ENCODE data around the gene KCND3.

KCND3 gene

GRCh38 chr1:111837393-111837792 lies 152.1 kb downstream of the KCND3 start:
- no peak for DNase-seq

DNA sequence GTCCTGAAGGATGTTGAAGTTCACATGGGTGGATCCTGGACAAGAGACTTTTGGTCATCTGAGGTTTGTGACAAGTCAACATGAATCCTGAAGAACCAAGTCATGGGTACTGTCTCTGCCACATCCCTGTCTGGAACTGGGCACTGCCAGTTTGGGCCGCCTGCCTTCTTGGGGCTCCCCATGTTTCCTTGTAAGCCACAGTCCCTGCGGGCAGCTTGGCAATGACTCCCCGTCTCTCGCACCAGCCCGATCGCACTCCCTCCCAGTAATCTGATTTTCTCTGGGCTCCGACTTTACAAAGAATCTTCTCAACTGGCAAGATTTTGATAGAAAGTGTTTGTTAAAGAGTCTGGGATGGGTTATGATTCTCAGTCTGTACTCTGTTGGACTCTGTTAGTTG lies 153.4 kb downstream of the KCND3 start:
- DNase-seq: no peak

DNA sequence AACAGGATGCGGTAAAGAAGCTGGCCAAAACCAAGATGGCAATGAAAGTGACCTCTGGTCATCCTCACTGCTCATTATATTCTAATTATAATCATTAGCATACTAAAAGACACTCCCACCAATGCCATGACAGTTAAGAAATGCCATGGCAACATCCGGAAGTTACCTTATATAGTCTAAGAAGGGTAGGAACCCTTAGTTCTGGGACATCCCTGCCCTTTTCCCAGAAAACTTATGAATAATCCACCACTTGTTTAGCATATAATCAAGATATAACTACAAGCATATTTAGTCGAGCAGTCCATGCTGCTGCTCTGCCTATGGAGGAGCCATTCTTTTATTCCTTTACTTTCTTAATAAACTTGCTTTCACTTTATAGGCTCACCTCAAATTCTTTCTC lies 154.0 kb downstream of the KCND3 start:
- no peak for DNase-seq

GRCh38 chr1:111834956-111835355 lies 154.5 kb downstream of the KCND3 start:
- no peak for DNase-seq

DNA sequence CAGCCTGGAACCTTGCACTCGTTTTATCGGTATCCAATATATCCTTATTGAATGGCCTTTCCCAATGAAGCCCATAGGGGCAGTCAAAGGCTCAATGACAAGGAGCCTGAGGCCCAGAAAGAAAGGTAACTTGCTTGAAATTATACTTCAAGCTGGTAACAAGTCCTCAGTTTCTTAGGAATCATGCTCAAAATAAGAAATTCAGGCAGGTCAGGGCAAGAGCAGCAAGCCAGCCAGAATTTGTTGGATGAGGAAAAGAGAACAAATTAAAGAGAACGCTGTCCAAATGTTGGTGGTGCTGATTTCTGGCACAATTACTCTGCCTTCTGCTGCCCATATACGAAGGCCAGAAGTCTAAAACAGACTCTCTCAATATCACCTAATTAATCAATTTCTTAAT lies 156.1 kb downstream of the KCND3 start:
- no peak for DNase-seq

- no peak for DNase-seq
Observed at GRCh38 chr1:111832521-111833155, 156.8 kb downstream of the KCND3 start.

GRCh38 chr1:111831153-111831552 lies 158.3 kb downstream of the KCND3 start:
- DNase-seq: no peak

GRCh38 chr1:111827946-111828345 lies 161.5 kb downstream of the KCND3 start:
- DNase-seq: no peak

GRCh38 chr1:111826278-111826677 lies 163.2 kb downstream of the KCND3 start:
- no peak for DNase-seq

- no peak for DNase-seq
Observed at GRCh38 chr1:111825217-111825616, 164.3 kb downstream of the KCND3 start.

GRCh38 chr1:111822138-111822537 lies 167.3 kb downstream of the KCND3 start:
- DNase-seq: no peak

DNA sequence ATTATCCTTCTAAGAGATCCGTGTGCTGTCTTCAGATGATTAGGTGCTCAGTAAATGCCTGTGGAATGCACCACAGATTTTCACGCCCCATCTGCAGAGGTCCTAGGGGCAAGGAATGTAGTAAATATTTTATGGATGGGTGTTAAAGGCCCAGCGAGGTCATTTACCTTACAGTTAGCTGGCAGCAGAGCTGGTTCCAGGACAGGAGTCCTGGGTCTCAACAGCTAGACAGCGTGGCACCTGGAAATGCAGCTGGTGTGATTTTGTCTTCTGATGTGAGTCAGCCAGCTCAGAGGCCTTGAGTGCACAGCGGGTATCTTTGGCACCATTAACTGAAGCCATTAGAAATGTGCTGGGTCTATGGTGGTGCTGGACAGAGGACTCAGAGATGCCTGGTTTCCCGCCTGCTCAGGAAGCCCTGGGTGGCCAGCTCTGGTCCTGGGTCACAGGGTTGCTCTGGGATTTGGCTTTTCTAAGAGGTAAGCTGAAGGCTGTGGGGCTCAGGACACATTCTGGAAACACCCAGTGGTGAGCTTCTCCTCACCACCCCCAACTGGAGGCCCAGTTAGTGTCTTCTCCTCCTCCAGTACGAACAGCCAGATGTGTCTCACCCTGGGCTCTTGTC lies 168.2 kb downstream of the KCND3 start:
- no peak for DNase-seq

DNA sequence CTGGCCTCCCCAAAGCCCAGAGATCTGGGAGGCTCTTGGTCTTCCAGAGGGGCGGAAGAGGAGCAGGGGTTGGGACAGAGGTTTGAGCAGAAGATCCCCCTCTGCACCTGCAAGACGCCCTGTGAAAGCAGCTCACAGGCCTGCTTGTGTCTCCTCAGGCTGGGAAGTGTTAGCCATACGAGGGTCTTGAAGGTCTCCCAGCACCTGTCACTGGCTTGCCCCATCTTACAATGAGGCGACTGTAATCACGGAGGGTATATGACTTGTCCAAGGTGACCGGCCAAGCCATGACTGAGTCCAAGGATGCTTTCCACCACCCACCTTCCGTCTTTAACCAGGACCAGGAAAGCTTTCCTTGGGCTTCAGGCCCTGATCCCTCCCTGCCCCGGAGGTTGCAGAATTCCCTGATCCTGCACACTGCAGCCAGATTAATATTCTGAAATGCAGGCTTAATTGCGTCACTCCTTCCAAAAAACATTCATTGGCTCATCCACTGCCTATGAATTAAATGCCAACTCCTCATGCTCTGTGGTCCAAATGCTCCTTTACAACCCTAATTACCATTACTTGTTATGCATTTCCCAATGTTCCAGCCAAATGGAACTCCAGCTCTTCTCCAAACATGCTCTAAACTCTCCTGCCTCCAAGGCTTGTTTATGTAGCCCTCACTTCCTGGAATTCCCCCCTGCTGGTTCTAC lies 169.8 kb downstream of the KCND3 start:
- DNase-seq: no peak

- DNase-seq: no peak
Observed at GRCh38 chr1:111818546-111818945, 170.9 kb downstream of the KCND3 start.

DNA sequence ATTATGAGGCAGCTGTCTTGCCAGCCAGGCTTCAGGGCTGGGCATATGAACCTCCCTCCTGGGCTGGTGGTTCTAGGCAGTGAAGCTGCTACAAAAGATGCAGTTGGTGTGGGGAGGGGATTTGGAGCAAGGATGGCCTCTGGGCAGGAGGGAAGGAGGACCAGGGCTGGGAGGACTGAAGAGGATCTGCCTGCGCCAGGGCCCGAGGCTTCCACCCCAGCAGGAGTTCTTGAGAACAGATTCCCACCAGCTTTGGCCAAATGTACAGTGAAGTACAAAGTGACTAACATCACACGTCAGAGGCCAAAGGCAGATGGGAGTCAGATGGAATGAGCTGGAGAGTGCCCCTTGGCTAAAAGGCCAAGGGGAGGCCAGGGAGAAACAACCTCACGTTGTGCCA lies 171.4 kb downstream of the KCND3 start:
- DNase-seq: no peak

DNA sequence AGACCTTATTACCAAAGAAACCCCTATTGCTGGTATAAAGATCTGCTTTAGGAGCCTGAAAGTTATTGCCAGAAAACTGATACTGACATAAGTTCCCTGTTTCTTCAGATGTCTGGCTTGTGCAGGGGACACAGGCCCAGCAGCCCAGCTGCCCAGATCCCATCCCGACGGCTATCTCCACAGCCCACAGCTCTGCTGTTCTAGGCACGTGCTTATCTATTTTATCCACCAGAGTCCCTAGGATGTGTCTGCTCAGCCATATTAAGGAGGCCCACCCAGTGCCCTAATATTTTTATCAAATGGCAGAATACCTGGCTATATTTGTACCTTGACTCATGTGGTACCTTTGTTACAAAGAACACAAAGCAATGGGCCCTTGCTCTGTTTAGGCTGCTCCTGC lies 174.8 kb downstream of the KCND3 start:
- DNase-seq: no peak

GRCh38 chr1:111814305-111814628 lies 175.2 kb downstream of the KCND3 start:
- no peak for DNase-seq

- no peak for DNase-seq
Observed at GRCh38 chr1:111813440-111814304, 175.8 kb downstream of the KCND3 start.

GRCh38 chr1:111812306-111812705 lies 177.2 kb downstream of the KCND3 start:
- DNase-seq: no peak

DNA sequence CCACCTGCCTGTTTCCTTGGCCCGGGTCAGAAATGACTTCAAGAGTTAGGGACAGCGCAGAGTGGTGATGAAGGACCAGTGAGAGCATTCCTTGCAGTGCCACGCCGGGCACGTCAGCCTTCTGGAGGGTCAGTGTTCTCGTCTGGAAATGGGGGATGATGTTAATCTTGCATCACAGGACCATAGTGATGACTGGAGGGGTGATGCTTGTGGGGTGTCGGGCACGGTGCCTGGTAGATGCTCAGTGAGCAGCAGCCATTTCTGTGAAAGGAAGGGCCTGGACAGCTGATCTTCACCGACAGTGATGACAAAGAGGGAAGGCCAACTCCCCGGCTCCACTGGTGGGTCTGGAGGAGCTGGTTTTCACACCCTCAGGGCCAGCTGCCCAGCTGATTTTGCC lies 177.6 kb downstream of the KCND3 start:
- DNase-seq: no peak

DNA sequence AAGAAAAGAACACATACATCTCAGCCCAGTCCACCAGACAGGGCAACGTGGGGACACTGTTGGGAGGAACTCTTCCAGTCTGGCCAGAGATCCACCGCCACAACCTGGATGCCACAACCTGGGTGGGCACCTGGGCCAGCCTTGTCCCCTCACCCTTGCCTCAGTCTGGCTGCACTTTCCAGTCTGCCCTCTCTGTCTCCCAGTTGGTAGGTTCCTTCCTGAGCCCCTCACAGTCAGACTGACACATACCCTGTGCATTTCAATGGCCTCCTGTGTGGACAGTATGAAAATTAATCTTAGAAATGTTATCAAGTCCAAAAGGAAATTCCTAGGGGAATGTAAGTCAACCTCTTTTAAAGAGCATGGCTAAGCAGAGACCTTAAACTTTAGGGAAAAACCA lies 184.2 kb downstream of the KCND3 start:
- DNase-seq: no peak

- DNase-seq: no peak
Observed at GRCh38 chr1:111804776-111805175, 184.7 kb downstream of the KCND3 start.

DNA sequence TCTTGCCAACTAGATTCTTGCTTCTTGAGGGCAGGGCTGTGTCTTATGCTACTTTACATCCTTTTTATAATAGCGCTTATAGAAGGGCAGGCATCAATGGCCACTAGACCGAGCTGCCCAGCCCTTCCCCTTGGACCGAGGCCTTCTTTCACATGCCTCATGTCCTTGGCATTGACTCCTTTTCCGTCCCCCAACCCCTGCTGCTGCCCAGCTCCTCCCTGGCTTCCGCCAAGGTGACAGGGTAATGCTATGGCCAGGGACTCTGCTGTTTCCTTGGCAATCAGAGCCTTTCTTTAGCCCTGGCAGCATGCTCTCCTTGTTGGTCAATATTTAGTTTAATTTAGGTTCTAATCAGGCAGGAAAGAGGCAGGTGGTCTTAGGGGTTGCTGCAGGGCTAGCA lies 185.5 kb downstream of the KCND3 start:
- DNase-seq: no peak

GRCh38 chr1:111802984-111803383 lies 186.5 kb downstream of the KCND3 start:
- no peak for DNase-seq
